ENCODE data around the gene CTDSP2.

DNA sequence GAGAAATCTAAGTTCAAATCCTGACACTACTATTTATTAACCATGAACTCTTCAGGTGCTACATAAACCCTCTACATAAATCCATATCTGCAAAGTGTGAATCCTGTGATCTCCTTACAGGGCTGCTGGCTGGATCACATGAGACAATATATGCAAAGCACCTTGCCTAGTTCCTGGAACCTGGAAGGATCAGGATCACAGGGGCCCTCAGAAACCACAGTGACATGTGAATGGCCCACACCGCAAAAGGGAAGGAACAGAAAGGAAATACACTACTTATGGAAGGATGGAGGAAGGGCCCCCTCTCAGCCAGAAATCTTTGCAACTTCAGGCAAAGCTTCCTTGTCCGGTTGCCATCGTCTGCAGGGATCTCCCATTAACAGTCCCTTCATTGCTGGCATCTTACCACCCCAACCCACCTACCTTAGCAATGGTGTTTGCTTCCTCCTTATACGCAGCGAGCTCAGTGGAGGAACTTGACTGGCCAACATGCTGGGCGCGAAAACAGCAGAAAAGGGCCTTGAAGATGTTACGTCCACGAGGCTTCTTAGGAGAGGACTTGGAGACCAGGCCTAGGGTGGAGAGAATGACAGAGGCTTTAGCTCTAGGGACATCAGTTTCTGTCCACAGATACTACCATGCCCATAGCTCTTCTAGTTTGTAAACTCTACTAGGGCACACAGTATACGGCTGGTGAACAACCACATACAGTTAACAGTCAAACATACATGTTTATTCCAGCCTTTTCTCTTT lies 17.3 kb downstream of the CTDSP2 start:
- TF ChIP-seq ZNF274 (IDR thresholded peaks at IDR 0.05; ENCODE audit: low read depth, low read length) (no peak), YY1 (IDR thresholded peaks at IDR 0.05; ENCODE audit: insufficient read depth, insufficient read length) (no peak)

Measured in NT2/D1 (cell line).